ENCODE measurements around the gene HOXB2.
A peak's percentile ranks its signal among the peaks of the same experiment; 100 is the strongest.

The HOXB2 gene

DNA sequence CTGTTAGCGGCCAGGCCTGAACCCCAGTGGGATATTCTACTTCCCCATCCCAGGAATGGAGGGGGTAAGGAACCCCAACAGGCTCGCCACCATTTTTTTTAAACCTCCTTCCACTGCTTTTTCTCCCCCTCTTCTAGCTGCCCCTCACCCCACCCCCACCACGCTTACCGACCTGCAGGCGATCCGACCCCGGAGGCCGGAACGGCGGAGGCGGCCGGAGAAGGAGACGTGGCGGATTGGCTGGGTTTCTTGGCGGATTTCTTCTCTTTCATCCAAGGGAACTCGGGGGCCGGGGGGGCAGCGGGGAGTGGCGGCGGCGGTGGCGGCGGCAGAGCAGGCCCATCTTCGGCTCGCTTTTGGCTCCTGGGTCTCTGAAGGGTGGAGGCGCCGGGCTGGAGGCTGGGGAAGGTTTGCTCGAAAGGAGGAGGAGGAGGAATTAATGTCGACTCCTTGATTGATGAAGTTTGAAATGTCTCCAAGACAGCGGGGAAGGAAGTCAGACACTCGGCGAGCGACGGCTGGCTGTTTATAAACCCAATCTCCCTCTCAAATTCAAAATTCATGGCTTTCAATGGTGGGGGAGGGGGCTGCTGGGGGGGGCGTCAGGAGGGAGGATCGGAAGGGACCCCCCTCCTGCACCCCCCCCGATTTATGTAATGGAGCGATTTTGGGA lies 424 bp downstream of the HOXB2 start:
- Histone ChIP-seq H3K36me3 (ENCODE audit: insufficient read depth, low read length) (no peaks in the 10 kb centered on the region), H3K4me3 (no peak overlapping the region), H3K9me3 (ENCODE audit: low read depth, low read length) (no peaks in the 10 kb centered on the region), H3K9ac (ENCODE audit: insufficient read length) (no peak overlapping the region), H3K27ac (no peak overlapping the region)
- TF ChIP-seq FOXP2 (optimal IDR thresholded peaks at IDR 0.05; ENCODE audit: control extremely low read depth, extremely low read length, insufficient read depth), result no peak
- TF ChIP-seq POLR2AphosphoS5 (IDR thresholded peaks at IDR 0.05; ENCODE audit: borderline replicate concordance, low read depth, low read length), result no peak
- no peak for TF ChIP-seq EZH2 (IDR thresholded peaks at IDR 0.05)
- DNase-seq (ENCODE audit: low read depth, low spot score), result no peak

- Histone ChIP-seq H3K4me3 (no peak overlapping the region), H3K9me3 (ENCODE audit: low read depth, low read length) (no peaks in the 10 kb centered on the region), H3K27ac (no peak overlapping the region), H3K9ac (ENCODE audit: insufficient read length) (no peak overlapping the region), H3K36me3 (ENCODE audit: insufficient read depth, low read length) (no peaks in the 10 kb centered on the region)
- no peak for DNase-seq (ENCODE audit: low read depth, low spot score)
- no peak for TF ChIP-seq EZH2 (IDR thresholded peaks at IDR 0.05)
- no peak for TF ChIP-seq POLR2AphosphoS5 (IDR thresholded peaks at IDR 0.05; ENCODE audit: borderline replicate concordance, low read depth, low read length)
- no peak for TF ChIP-seq FOXP2 (optimal IDR thresholded peaks at IDR 0.05; ENCODE audit: control extremely low read depth, extremely low read length, insufficient read depth)
These were observed 1.0 kb downstream of the HOXB2 start for GRCh38 chr17:48543854-48544348.

DNA sequence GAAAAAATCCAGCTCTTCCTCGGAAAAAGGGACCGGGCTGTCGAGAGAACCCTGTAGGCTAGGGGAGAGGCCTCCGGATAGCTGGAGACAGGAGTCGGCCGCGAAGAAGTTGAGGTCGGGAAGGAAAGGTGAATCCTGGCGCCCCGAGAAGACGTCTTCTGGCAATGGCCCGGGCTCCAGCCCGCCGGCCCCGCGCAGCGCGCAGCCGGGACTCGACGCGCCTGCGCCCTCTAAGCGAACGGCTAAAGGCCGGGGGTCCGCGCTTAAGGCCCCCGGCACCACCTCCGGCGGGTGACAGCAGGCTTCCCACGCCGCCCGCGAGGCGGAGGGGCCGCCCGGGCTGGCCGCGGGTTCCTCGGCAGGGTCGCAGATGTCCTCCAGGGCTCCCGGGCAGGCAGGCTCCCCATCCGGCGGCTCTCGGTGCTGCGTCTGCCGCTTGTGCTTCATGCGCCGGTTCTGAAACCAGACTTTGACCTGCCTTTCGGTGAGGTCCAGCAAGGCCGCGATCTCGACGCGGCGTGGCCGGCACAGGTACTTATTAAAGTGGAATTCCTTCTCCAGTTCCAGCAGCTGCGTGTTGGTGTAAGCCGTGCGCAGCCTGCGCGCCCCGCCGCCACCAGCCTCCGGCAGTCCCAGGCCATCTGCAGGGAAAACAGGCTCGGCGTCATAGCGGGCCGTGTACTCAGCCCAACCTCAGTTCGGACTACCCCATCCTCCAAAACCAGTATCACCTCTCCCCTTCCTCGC lies 1.6 kb downstream of the HOXB2 start:
- Histone ChIP-seq H3K9me3 (ENCODE audit: low read depth, low read length) (no peaks in the 10 kb centered on the region), H3K36me3 (ENCODE audit: insufficient read depth, low read length) (no peaks in the 10 kb centered on the region), H3K4me3 (0 out of 2 replicates have a peak overlapping the region, but pooled peaks have one; percentile 30), H3K9ac (ENCODE audit: insufficient read length) (no peak overlapping the region), H3K27ac (no peak overlapping the region)
- TF ChIP-seq POLR2AphosphoS5 (IDR thresholded peaks at IDR 0.05; ENCODE audit: borderline replicate concordance, low read depth, low read length), result no peak
- no peak for TF ChIP-seq FOXP2 (optimal IDR thresholded peaks at IDR 0.05; ENCODE audit: control extremely low read depth, extremely low read length, insufficient read depth)
- no peak for DNase-seq (ENCODE audit: low read depth, low spot score)

GRCh38 chr17:48542698-48543106 lies 2.2 kb downstream of the HOXB2 start:
- no peak overlapping the region for H3K4me3 ChIP-seq
- no peak for DNase-seq (ENCODE audit: low read depth, low spot score)
- H3K27ac ChIP-seq, result no peak overlapping the region
- no peak for TF ChIP-seq FOXP2 (optimal IDR thresholded peaks at IDR 0.05; ENCODE audit: control extremely low read depth, extremely low read length, insufficient read depth)
- TF ChIP-seq EZH2 (IDR thresholded peaks at IDR 0.05), result no peak
- no peak for TF ChIP-seq POLR2AphosphoS5 (IDR thresholded peaks at IDR 0.05; ENCODE audit: borderline replicate concordance, low read depth, low read length)
- no peak overlapping the region for H3K9ac ChIP-seq (ENCODE audit: insufficient read length)
- H3K9me3 ChIP-seq (ENCODE audit: low read depth, low read length), result no peaks in the 10 kb centered on the region
- H3K36me3 ChIP-seq (ENCODE audit: insufficient read depth, low read length), result no peaks in the 10 kb centered on the region

DNA sequence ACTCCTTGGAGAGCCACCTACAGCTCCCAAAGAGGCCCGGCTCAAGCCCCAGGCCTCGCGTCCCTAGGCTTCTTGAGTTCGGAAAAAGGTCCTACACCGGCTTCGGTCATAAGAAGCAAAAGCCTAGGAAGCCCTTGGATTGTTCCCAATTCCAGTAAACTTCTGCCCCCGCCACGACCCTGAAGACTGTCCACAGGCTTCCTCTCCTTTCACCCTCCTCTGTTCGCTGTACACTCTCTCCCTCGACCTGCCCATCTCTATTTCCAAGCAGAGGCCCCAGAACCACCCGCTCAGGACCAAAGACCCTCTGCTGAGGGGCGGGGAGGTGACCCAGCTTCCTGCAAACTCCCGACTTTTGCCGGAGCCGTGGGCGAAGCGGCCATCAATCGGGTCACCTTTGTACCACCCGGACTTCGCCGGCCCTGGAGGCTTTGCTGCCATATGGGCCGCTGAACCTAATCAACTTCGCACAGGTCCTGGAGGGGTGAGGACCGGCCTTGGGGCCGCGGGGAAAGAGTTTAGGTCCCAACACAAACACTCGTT lies 2.7 kb downstream of the HOXB2 start:
- Histone ChIP-seq H3K27ac (no peak overlapping the region), H3K4me3 (no peak overlapping the region), H3K36me3 (ENCODE audit: insufficient read depth, low read length) (no peaks in the 10 kb centered on the region), H3K9ac (ENCODE audit: insufficient read length) (no peak overlapping the region), H3K9me3 (ENCODE audit: low read depth, low read length) (no peaks in the 10 kb centered on the region)
- no peak for DNase-seq (ENCODE audit: low read depth, low spot score)
- no peak for TF ChIP-seq FOXP2 (optimal IDR thresholded peaks at IDR 0.05; ENCODE audit: control extremely low read depth, extremely low read length, insufficient read depth)
- TF ChIP-seq POLR2AphosphoS5 (IDR thresholded peaks at IDR 0.05; ENCODE audit: borderline replicate concordance, low read depth, low read length), result no peak
- no peak for TF ChIP-seq EZH2 (IDR thresholded peaks at IDR 0.05)

DNA sequence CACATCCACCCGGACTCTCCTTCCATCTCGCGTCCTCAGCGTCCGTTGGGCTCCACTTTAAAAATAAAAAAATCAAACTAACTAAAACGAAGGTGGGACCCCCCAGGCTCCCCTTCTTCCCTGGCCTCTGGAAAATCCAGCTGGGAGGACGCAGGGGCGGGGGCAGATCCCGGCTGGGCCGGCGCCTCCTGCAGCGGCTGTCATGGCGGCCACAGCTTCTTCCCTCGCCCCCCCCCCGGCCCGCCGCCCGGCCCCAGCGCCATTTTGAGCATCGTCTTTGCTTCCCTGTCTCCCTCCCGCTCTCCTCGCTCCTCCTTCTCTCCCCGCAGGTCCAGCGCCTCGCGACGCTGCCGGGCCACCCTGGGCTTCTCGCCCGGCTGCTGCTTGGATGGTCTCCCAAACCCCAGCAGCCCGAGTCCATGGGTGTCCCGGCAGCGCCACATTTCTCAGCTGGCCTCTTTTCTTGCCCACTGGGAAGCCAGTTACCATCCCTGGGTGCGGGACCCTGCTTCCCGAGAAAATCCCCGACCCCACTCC lies 3.3 kb downstream of the HOXB2 start:
- no peak overlapping the region for H3K4me3 ChIP-seq
- H3K36me3 ChIP-seq (ENCODE audit: insufficient read depth, low read length), result no peaks in the 10 kb centered on the region
- H3K27ac ChIP-seq, result no peak overlapping the region
- H3K9me3 ChIP-seq (ENCODE audit: low read depth, low read length), result no peaks in the 10 kb centered on the region
- H3K9ac ChIP-seq (ENCODE audit: insufficient read length), result no peak overlapping the region
- no peak for DNase-seq (ENCODE audit: low read depth, low spot score)
- no peak for TF ChIP-seq FOXP2 (optimal IDR thresholded peaks at IDR 0.05; ENCODE audit: control extremely low read depth, extremely low read length, insufficient read depth)
- no peak for TF ChIP-seq EZH2 (IDR thresholded peaks at IDR 0.05)
- TF ChIP-seq POLR2AphosphoS5 (IDR thresholded peaks at IDR 0.05; ENCODE audit: borderline replicate concordance, low read depth, low read length), result no peak

DNA sequence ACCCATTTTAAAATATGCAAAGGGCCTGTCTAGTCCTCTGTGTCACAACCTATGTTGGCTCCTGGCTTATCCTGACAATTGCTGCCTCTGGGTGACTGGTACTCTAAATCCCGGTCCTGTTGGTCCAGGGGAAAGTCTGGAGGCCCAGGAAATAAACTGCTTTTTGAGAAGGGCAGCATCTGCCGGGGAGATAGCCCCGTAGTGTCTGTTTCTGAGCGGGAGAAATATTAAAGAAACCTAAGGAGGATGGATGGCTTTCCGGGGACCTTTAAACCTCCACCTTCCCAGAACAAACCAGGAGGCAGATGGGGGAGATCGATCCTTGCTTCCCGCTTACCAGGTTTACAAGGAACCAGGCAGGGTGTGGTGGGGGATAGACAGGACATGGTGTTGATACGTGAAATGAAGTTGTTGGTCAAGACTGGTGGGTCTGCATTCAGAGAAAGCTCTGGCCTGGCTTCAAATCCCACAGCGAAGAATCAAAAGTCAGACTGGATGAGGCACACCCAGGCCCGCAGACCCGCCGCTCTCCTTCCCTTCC lies 3.8 kb downstream of the HOXB2 start:
- Histone ChIP-seq H3K27ac (no peak overlapping the region), H3K9ac (ENCODE audit: insufficient read length) (no peak overlapping the region), H3K36me3 (ENCODE audit: insufficient read depth, low read length) (no peaks in the 10 kb centered on the region), H3K9me3 (ENCODE audit: low read depth, low read length) (no peaks in the 10 kb centered on the region), H3K4me3 (no peak overlapping the region)
- TF ChIP-seq EZH2 (IDR thresholded peaks at IDR 0.05) (no peak), POLR2AphosphoS5 (IDR thresholded peaks at IDR 0.05; ENCODE audit: borderline replicate concordance, low read depth, low read length) (no peak), FOXP2 (optimal IDR thresholded peaks at IDR 0.05; ENCODE audit: control extremely low read depth, extremely low read length, insufficient read depth) (no peak)
- DNase-seq (ENCODE audit: low read depth, low spot score), result no peak

GRCh38 chr17:48540213-48540612 lies 4.7 kb downstream of the HOXB2 start:
- no peak for TF ChIP-seq POLR2AphosphoS5 (IDR thresholded peaks at IDR 0.05; ENCODE audit: borderline replicate concordance, low read depth, low read length)
- no peak for TF ChIP-seq FOXP2 (optimal IDR thresholded peaks at IDR 0.05; ENCODE audit: control extremely low read depth, extremely low read length, insufficient read depth)
- TF ChIP-seq EZH2 (IDR thresholded peaks at IDR 0.05), result no peak
- Histone ChIP-seq H3K9me3 (ENCODE audit: low read depth, low read length) (no peaks in the 10 kb centered on the region), H3K4me3 (no peak overlapping the region), H3K36me3 (ENCODE audit: insufficient read depth, low read length) (no peaks in the 10 kb centered on the region), H3K27ac (no peak overlapping the region), H3K9ac (ENCODE audit: insufficient read length) (no peak overlapping the region)
- DNase-seq (ENCODE audit: low read depth, low spot score), result no peak
